DND-41 (cell line): ENCODE data around the gene LRRC4B.

ENCODE experiments used
- ATAC-seq: fragments of 200-7000 bp; cut with Tn5 transposase; 3 replicates; pipeline ENCODE4 v1.9.1; 2021; ENCODE audit warnings: low read depth; ENCODE audit not compliant: insufficient read depth
- DNase-seq: peaks from one replicate; pipeline ENCODE4 v3.0.0-alpha.2; 2020
- H2AFZ ChIP-seq: 2 replicates; pipeline ENCODE4 v1.6.0; 2012; ENCODE audit warnings: low read depth, low read length
- H3K27ac ChIP-seq: 2 replicates; pipeline ENCODE4 v1.5.1; 2012; ENCODE audit warnings: low read length, inconsistent platforms
- H3K27me3 ChIP-seq: fragments of 200-600 bp; sonication (generic); 2 replicates; pipeline ENCODE4 v1.6.0; 2012; ENCODE audit warnings: low read length, mild to moderate bottlenecking, inconsistent platforms; ENCODE audit not compliant: insufficient read depth, poor library complexity
- H3K36me3 ChIP-seq: 2 replicates; pipeline ENCODE4 v1.5.1; 2012; ENCODE audit warnings: low read length, inconsistent platforms; ENCODE audit not compliant: insufficient read depth
- H3K4me1 ChIP-seq: 2 replicates; pipeline ENCODE4 v1.5.1; 2012; ENCODE audit warnings: mild to moderate bottlenecking, low read length; ENCODE audit not compliant: insufficient read depth
- H3K4me2 ChIP-seq: 2 replicates; pipeline ENCODE4 v1.6.0; 2012; ENCODE audit warnings: mild to moderate bottlenecking, moderate library complexity, low read length, inconsistent platforms; ENCODE audit not compliant: insufficient read depth
- H3K4me3 ChIP-seq, 2 experiments: fragments of 200-600 bp in 1 of 2; shearing (Covaris generic) in 1 of 2; 2 replicates each; pipeline ENCODE4 v1.5.1; 2012 to 2016; ENCODE audit warnings: inconsistent platforms in 2 of 2, low read length in 2 of 2, mild to moderate bottlenecking in 2 of 2, low read depth in 1 of 2, moderate library complexity in 1 of 2
- H3K79me2 ChIP-seq: 2 replicates; pipeline ENCODE4 v1.6.0; 2012; ENCODE audit warnings: low read length, inconsistent platforms; ENCODE audit not compliant: insufficient read depth
- H3K9ac ChIP-seq: 2 replicates; pipeline ENCODE4 v1.6.0; 2012; ENCODE audit warnings: low read depth, mild to moderate bottlenecking, inconsistent platforms, low read length, moderate library complexity
- H3K9me3 ChIP-seq: 2 replicates; pipeline ENCODE4 v1.5.1; 2012; ENCODE audit warnings: low read length, moderate library complexity, mild to moderate bottlenecking, inconsistent platforms; ENCODE audit not compliant: insufficient read depth, severe bottlenecking
- H4K20me1 ChIP-seq: 2 replicates; pipeline ENCODE4 v1.6.0; 2012; ENCODE audit warnings: low read length; ENCODE audit not compliant: insufficient read depth
- EZH2 ChIP-seq: IDR thresholded peaks from 3 replicates; pipeline ENCODE4 v1.6.1; 2012; ENCODE audit warnings: borderline replicate concordance, low read depth, mild to moderate bottlenecking, moderate library complexity, low read length, inconsistent platforms; ENCODE audit not compliant: severe bottlenecking
- TF ChIP-seq, protein P1 (sequence below): IDR thresholded peaks from 2 replicates; pipeline ENCODE4 v1.5.1; 2012; ENCODE audit warnings: borderline replicate concordance, low read length, moderate library complexity, mild to moderate bottlenecking; ENCODE audit not compliant: poor library complexity, severe bottlenecking; ENCODE audit errors: extremely low read depth

Gene LRRC4B

DNA sequence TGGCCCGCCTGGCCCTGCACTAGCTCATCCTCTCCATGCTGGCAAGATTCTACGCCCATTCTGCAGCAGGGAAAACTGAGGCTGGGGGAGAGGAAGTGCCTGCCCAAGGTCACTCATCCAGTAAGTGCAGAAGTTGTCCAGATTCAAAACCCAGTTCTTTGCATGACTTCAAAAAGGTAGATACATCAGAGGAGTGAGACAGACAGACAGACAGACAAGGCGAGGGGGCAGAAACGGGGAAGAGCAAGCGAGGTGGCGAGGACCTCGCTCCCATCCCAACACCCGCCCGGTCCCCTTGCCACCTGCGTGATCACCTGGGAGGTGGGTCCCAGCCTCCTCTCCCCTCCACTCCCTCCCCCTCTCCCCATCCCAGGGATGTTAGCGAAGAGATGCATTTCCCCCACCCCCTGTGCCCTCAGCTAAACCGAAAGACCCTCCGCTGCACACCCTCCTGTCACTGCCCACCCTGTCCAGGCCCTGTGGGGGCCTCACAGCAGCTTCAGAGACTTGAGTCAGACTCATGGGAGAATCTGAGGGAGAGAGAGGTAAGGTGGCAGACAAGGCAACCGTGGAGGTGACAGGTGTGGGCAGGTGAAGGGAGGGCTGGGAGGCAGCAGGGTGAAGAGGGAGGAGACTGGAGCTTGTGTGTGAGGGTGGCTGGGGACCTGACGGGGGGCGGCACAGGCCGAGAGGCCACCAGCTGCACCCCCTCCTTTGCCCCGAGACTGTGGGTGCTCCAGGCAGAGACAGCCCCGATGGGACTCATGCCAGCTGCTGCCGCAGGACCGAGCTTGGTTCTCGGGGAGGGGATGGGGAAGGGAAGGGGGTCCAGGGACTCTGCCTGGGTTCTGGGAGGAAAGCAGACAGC lies 18.9 kb downstream of the LRRC4B start:
- no peaks in the 10 kb centered on the region for H3K4me1 ChIP-seq
- H3K27ac ChIP-seq, result no peak overlapping the region
- H3K79me2 ChIP-seq, result no peaks in the 10 kb centered on the region
- no peaks in the 10 kb centered on the region for H3K9me3 ChIP-seq
- H2AFZ ChIP-seq, result no peak overlapping the region
- ATAC-seq, result no peak
- no peak for DNase-seq
- no peak overlapping the region for H3K9ac ChIP-seq
- no peaks in the 10 kb centered on the region for H3K36me3 ChIP-seq
- H4K20me1 ChIP-seq, result no peaks in the 10 kb centered on the region
- no peak for TF ChIP-seq EZH2
- TF ChIP-seq, protein P1, sequence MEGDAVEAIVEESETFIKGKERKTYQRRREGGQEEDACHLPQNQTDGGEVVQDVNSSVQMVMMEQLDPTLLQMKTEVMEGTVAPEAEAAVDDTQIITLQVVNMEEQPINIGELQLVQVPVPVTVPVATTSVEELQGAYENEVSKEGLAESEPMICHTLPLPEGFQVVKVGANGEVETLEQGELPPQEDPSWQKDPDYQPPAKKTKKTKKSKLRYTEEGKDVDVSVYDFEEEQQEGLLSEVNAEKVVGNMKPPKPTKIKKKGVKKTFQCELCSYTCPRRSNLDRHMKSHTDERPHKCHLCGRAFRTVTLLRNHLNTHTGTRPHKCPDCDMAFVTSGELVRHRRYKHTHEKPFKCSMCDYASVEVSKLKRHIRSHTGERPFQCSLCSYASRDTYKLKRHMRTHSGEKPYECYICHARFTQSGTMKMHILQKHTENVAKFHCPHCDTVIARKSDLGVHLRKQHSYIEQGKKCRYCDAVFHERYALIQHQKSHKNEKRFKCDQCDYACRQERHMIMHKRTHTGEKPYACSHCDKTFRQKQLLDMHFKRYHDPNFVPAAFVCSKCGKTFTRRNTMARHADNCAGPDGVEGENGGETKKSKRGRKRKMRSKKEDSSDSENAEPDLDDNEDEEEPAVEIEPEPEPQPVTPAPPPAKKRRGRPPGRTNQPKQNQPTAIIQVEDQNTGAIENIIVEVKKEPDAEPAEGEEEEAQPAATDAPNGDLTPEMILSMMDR, result no peak
- H3K27me3 ChIP-seq, result no peaks in the 10 kb centered on the region
- H3K4me3 ChIP-seq, result no peak overlapping the region
- H3K4me2 ChIP-seq, result no peak overlapping the region

DNA sequence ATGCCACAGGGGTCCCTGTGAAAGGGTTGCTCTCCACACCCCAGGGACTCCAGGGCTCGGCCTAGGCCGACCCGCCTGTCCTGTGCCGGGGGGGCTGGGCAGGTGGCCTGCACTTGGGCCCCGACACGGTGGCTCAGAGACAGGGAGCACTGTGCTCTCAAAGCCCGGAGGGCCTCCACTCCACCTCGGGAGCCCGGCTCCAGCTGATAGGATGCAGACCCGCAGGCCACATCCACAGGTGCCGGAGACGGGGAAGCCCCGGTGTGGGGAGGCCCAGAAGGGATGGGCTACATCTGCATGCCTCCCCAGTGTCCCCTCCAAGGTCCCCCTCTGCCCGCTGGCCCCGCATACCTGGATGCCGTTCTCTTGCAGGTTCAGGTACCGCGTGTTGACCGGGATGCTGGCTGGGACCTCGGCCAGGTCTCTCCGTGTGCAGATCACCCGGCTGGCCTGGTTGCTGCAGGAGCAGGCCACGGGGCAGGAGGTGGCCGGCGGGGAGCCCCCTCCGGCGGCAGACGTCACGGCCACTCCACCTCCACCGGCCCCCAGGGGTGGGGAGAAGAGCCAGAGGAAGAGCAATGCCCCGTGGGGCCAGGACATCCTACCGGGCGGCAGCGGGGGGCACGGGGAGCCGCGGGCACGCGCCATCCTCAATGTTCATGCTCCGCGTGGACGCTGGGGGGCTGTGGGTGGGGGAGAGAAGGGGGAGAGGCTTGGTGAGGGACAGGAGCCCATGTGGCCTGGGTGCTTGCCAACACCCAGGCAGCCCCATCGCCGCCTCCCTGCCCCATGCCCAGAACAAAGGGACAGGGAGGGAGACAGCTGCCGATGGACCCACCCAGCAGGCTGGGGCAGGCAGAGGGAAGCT lies 19.8 kb downstream of the LRRC4B start:
- Histone ChIP-seq H3K4me1 (no peaks in the 10 kb centered on the region), H3K9ac (no peak overlapping the region), H3K9me3 (no peaks in the 10 kb centered on the region), H2AFZ (no peak overlapping the region), H3K27ac (no peak overlapping the region), H3K27me3 (no peaks in the 10 kb centered on the region), H3K79me2 (no peaks in the 10 kb centered on the region), H3K4me2 (no peak overlapping the region), H4K20me1 (no peaks in the 10 kb centered on the region), H3K4me3 (no peak overlapping the region), H3K36me3 (no peaks in the 10 kb centered on the region)
- DNase-seq (no peak), ATAC-seq (no peak)
- no peak for TF ChIP-seq EZH2
- TF ChIP-seq, protein P1, result no peak

DNA sequence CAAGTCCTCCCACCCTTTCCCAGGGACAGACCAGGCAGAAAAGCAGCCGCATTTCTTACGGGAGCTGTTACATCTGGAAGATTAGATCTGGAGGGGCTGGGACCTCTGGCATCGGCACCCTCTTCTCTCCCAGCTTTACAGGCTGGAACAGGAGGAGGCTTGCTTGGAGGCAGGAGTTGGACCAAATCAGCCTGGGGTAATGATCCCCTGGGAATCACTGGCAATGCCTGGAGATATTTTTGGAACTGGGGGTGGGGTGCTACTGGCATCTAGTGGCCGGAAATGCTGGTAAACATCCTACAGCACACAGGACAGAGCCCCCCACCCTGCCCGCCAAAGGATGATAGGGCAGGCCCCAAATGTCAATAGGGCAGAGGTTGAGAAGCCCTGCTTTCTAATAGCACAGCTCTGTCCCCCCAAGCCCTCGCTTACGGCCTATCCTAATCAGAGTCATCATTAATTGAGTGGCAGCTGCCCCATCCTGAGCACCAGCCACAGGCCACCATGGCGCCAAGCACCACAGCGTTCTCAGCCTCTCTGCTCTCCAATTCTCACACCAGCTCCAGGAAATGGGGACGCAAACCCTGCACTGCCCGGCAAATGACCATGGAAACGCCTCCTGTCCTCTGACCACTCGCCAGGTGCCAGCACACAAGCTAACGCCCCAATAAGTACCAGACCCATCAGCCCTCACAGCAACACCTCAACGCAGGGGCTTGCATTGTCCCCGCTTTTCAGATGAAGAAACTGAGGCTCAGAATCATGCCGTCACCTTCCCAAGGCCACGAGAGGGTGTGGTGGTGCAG lies 20.6 kb downstream of the LRRC4B start:
- Histone ChIP-seq H3K4me1 (no peaks in the 10 kb centered on the region), H3K79me2 (no peaks in the 10 kb centered on the region), H3K4me3 (no peak overlapping the region), H3K27ac (no peak overlapping the region), H3K27me3 (no peaks in the 10 kb centered on the region), H4K20me1 (no peaks in the 10 kb centered on the region), H3K4me2 (no peak overlapping the region), H3K9me3 (no peaks in the 10 kb centered on the region), H3K36me3 (no peaks in the 10 kb centered on the region), H3K9ac (no peak overlapping the region), H2AFZ (no peak overlapping the region)
- DNase-seq, result no peak
- no peak for ATAC-seq
- no peak for TF ChIP-seq EZH2
- TF ChIP-seq, protein P1, result peak; percentile 9
